Keratinocyte (primary cell): ENCODE data around the gene ZFYVE28. TPM values are rescaled to one million over a fixed set of nuclear protein-coding genes. Genes with fewer than 3 reads are reported as not detected.

ENCODE experiments used
- DNase-seq: peaks from one replicate; pipeline ENCODE4 v3.0.0-alpha.2; 2011; ENCODE audit warnings: low read depth, missing footprints, low spot score
- FAIRE-seq: peaks from 2 replicates; lab custom pipeline; 2011; peaks lifted over from hg19 to GRCh38; lab: Jason Lieb, UNC
- H2AFZ ChIP-seq: 2 replicates; pipeline ENCODE4 v1.6.0; 2012; ENCODE audit warnings: low read length, control low read depth, inconsistent platforms; ENCODE audit not compliant: control insufficient read depth
- H3K27ac ChIP-seq: 2 replicates; pipeline ENCODE4 v1.5.1; 2011; ENCODE audit warnings: low read length; ENCODE audit not compliant: control insufficient read depth, insufficient read depth
- H3K27me3 ChIP-seq: 3 replicates; pipeline ENCODE4 v1.6.0; 2011; ENCODE audit warnings: low read length; ENCODE audit not compliant: control insufficient read depth, insufficient read depth; ENCODE audit errors: extremely low read depth
- H3K36me3 ChIP-seq, 2 experiments: 2 replicates in 1 of 2; 3 replicates in 1 of 2; pipeline ENCODE4 v1.5.1; 2011; ENCODE audit warnings: low read length in 2 of 2, mild to moderate bottlenecking in 1 of 2; ENCODE audit not compliant: control insufficient read depth in 2 of 2, insufficient read depth in 2 of 2; ENCODE audit errors: extremely low read depth in 1 of 2
- H3K4me1 ChIP-seq: 3 replicates; pipeline ENCODE4 v1.5.1; 2011; ENCODE audit warnings: low read length; ENCODE audit not compliant: control insufficient read depth, insufficient read depth; ENCODE audit errors: extremely low read depth
- H3K4me2 ChIP-seq: 3 replicates; pipeline ENCODE4 v1.6.0; 2011; ENCODE audit warnings: low read depth, low read length; ENCODE audit not compliant: control insufficient read depth, insufficient read depth; ENCODE audit errors: extremely low read depth
- H3K4me3 ChIP-seq, 3 experiments: fragments of 200-600 bp in 1 of 3; sonication (generic) in 1 of 3; 2 replicates in 2 of 3; 3 replicates in 1 of 3; pipeline ENCODE4 v1.5.1; 2011 to 2016; ENCODE audit warnings: low read length in 3 of 3, mild to moderate bottlenecking in 3 of 3, control low read depth in 2 of 3, inconsistent platforms in 1 of 3, low read depth in 1 of 3, mixed read lengths in 1 of 3, mixed run types in 1 of 3, moderate library complexity in 1 of 3; ENCODE audit not compliant: control insufficient read depth in 2 of 3, insufficient read depth in 2 of 3; ENCODE audit errors: extremely low read depth in 1 of 3
- H3K79me2 ChIP-seq: 2 replicates; pipeline ENCODE4 v1.6.0; 2012; ENCODE audit warnings: low read length; ENCODE audit not compliant: control insufficient read depth, insufficient read depth
- H3K9ac ChIP-seq: 3 replicates; pipeline ENCODE4 v1.6.0; 2011; ENCODE audit warnings: low read length; ENCODE audit not compliant: control insufficient read depth, insufficient read depth; ENCODE audit errors: extremely low read depth
- H3K9me1 ChIP-seq: 3 replicates; pipeline ENCODE4 v1.6.0; 2011; ENCODE audit warnings: low read length; ENCODE audit not compliant: control insufficient read depth, insufficient read depth; ENCODE audit errors: extremely low read depth
- H3K9me3 ChIP-seq: 2 replicates; pipeline ENCODE4 v1.5.1; 2012; ENCODE audit warnings: low read depth, low read length; ENCODE audit not compliant: control insufficient read depth
- H4K20me1 ChIP-seq: 3 replicates; pipeline ENCODE4 v1.6.0; 2011; ENCODE audit warnings: low read length; ENCODE audit not compliant: control insufficient read depth, insufficient read depth; ENCODE audit errors: extremely low read depth
- CTCF ChIP-seq, 3 experiments: IDR thresholded peaks in 1 of 3; conservative IDR thresholded peaks in 1 of 3; optimal IDR thresholded peaks in 1 of 3; 2 replicates in 2 of 3; 3 replicates in 1 of 3; pipeline versions ENCODE3 to v1.5.1; 2011; ENCODE audit warnings: low read length in 3 of 3, mild to moderate bottlenecking in 3 of 3, moderate library complexity in 2 of 3, control low read depth in 1 of 3, inconsistent platforms in 1 of 3; ENCODE audit not compliant: insufficient read depth in 2 of 3; ENCODE audit errors: extremely low read depth in 1 of 3
- EZH2 ChIP-seq: IDR thresholded peaks from one replicate; pipeline ENCODE4 v1.6.1; 2012; ENCODE audit warnings: inconsistent platforms, mild to moderate bottlenecking, low read length, moderate library complexity
- dilution Hi-C: fragments of 300-500 bp; cut with MboI; formaldehyde crosslinking; loops from one replicate; pipeline ENCODE4 v1.7.0; 2020; ENCODE audit warnings: low sequenced_read_pairs; ENCODE audit not compliant: extremely low pct_ligation_motif_present
- polyA plus RNA-seq, 5 experiments: library from polyadenylated mRNA; depleted of rRNA in 3 of 5; stranded (reverse) in 3 of 5; stranded (forward) in 1 of 5; unstranded in 1 of 5; fragments of >200 nt; gene quantifications; 1 replicate in 1 of 5; 2 replicates in 3 of 5; 3 replicates in 1 of 5; pipeline versions ENCODE4 v1.2.1 to v1.2.3, GENCODE V29; 2011 to 2012; ENCODE audit warnings: missing spikeins in 2 of 5, low read depth in 1 of 5, low replicate concordance in 1 of 5

The ZFYVE28 gene
- polyA plus RNA-seq, 1 donor (not counting 4 experiments of a cell fraction or from before 2014, with no cell fraction given), result 0.33 TPM

- FAIRE-seq (no peak), DNase-seq (no peak)
- H3K9me3 ChIP-seq, result no peaks in the 10 kb centered on the region
- no peaks in the 10 kb centered on the region for H3K4me1 ChIP-seq
- no peaks in the 10 kb centered on the region for H4K20me1 ChIP-seq
- H3K9me1 ChIP-seq, result no peaks in the 10 kb centered on the region
- H3K27ac ChIP-seq, result no peak overlapping the region
- no peaks in the 10 kb centered on the region for H3K79me2 ChIP-seq
- H2AFZ ChIP-seq, result no peak overlapping the region
- dilution Hi-C loops, result no loop called here
- no peak overlapping the region for H3K4me3 ChIP-seq
- no peak overlapping the region for H3K4me2 ChIP-seq
- peaks cover 9% of the 10 kb centered on the region for H3K27me3 ChIP-seq
- TF ChIP-seq EZH2 (no peak), CTCF (optimal IDR thresholded peaks at IDR 0.05 in 1 of 3, IDR thresholded peaks at IDR 0.05 in 1 of 3, conservative IDR thresholded peaks at IDR 0.05 in 1 of 3; ENCODE audit: extremely low read depth in 1 of 3, insufficient read depth in 2 of 3, low read length in 3 of 3) (no peak)
- no peak overlapping the region for H3K9ac ChIP-seq
- no peaks in the 10 kb centered on the region for H3K36me3 ChIP-seq
Measured at GRCh38 chr4:2301225-2301642, 117.2 kb downstream of the ZFYVE28 start.

DNA sequence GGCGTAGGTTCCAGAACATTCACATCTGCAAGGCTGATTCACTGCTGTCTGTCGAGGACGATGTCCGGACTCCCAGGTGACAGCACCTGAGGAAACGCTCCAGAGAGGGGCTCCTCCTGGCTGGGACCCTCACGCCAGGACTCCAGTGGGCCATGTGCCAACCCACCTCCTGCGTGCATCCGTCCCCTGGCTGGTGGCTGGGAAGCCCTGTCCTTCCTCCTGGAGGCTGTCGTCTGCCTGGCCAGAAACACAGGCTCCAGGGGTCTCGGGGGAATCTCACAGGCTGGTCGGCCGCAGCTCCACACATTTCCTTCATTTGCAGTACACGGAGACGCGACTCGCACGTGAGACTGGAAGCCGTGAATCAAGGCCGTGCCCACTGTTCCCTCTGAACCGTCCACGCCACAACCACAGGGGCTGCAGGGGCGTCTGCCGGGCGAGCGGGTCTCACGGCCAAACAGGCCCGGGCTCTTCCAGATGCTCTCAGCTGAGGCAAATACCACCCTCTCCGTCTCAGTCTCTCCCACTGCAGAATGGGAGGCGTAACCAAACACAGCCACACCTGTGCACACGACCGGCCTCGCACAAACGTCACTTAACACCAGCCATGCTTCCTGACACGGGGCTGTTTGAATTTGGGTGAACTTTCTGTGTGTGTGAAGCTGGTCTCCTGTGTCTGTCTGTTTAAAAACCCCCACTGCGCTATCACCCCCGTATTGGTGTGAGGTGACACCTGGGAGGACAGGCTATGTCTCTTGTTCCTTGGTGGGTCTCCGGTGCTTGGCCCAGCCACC, 117.8 kb downstream of the ZFYVE28 start:
- peaks cover 9% of the 10 kb centered on the region for H3K27me3 ChIP-seq
- H3K27ac ChIP-seq, result no peak overlapping the region
- FAIRE-seq, result no peak
- no peaks in the 10 kb centered on the region for H3K9me3 ChIP-seq
- DNase-seq, result no peak
- dilution Hi-C loops, result no loop called here
- H3K4me1 ChIP-seq, result no peaks in the 10 kb centered on the region
- H2AFZ ChIP-seq, result no peak overlapping the region
- H3K4me3 ChIP-seq, result no peak overlapping the region
- H3K9ac ChIP-seq, result no peak overlapping the region
- TF ChIP-seq CTCF (optimal IDR thresholded peaks at IDR 0.05 in 1 of 3, IDR thresholded peaks at IDR 0.05 in 1 of 3, conservative IDR thresholded peaks at IDR 0.05 in 1 of 3; ENCODE audit: extremely low read depth in 1 of 3, insufficient read depth in 2 of 3, low read length in 3 of 3) (no peak), EZH2 (no peak)
- H3K4me2 ChIP-seq, result no peak overlapping the region
- no peaks in the 10 kb centered on the region for H3K79me2 ChIP-seq
- no peaks in the 10 kb centered on the region for H4K20me1 ChIP-seq
- no peaks in the 10 kb centered on the region for H3K9me1 ChIP-seq
- H3K36me3 ChIP-seq, result no peaks in the 10 kb centered on the region
